Measurements from ENCODE around the gene UNC93B1.

Gene UNC93B1

DNA sequence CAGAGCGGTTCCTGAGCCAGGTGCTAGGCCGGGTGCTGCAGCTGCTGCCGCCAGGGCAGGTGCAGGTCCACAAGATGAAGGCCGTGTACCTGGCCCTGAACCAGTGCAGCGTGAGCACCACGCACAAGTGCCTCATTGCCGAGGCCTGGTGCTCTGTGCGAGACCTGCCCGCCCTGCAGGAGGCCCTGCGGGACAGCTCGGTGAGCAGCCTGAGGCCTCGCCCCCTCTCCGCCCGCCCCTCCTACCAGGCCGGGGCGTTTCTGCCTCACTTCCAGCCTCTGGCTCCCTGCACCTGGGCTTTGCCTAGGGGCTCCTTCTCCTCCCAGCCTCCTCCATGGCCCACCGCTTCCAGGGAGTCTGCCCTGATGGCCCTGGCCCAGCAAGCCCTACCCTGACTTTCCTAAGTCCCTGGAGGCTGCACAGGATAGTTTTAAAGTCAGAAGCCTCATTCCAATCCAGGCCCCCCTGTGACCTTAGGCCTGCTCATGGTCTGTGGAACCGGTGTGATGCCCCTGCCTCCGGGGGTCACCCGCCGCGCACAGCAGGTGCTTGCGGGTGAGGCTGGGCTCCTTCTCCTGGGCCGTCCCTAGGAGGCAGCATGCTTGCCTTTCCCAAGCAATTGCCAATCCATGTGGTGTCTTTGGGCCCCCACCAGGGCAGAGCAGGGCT is 40.4 kb upstream of the UNC93B1 start:
- no peak overlapping the region for H3K9ac ChIP-seq (ENCODE audit: low read depth, low read length)
- H3K4me1 ChIP-seq (ENCODE audit: control insufficient read depth, insufficient read depth, low read length), result peaks cover 32% of the 10 kb centered on the region
- no peaks in the 10 kb centered on the region for H3K27me3 ChIP-seq (ENCODE audit: control insufficient read depth, insufficient read depth, low read length)
- H3K4me2 ChIP-seq (ENCODE audit: low read length), result no peak overlapping the region
- H3K36me3 ChIP-seq (ENCODE audit: insufficient read depth, low read length), result peaks cover 52% of the 10 kb centered on the region
- H3K9me3 ChIP-seq (replicated peaks; ENCODE audit: low read length), result no peaks in the 10 kb centered on the region
- no peak overlapping the region for H3K4me3 ChIP-seq (ENCODE audit: low read length)

DNA sequence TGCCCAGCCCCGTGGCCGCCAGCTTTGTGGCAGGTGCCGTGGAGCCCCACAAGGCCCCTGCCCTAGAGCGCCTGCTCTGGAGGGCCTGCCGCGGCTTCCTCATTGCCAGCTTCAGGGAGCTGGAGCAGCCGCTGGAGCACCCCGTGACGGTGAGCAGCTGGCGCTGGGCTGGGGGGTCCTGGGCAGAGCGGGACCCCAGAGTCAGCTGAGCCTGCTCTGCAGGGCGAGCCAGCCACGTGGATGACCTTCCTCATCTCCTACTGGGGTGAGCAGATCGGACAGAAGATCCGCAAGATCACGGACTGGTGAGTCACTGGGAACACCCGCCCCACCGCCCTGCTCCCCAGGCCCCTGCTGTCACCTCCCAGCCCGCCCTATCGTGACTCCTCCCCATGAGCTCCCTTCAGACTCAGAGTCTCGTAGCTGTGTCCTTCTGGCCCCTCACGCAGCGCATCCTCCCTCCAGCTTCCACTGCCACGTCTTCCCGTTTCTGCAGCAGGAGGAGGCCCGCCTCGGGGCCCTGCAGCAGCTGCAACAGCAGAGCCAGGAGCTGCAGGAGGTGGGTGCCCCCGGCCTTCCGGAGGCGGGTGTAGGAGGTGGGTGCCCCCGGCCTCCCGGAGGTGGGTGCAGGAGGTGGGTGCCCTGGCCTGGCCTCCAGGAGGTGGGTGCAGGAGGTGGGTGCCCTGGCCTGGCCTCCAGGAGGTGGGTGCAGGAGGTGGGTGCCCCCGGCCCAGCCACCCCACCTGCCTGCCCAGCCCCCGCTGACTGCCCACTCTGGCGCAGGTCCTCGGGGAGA is 39.6 kb upstream of the UNC93B1 start:
- H3K4me3 ChIP-seq (ENCODE audit: low read length), result peak overlapping the region; percentile 45
- H3K27me3 ChIP-seq (ENCODE audit: control insufficient read depth, insufficient read depth, low read length), result no peaks in the 10 kb centered on the region

DNA sequence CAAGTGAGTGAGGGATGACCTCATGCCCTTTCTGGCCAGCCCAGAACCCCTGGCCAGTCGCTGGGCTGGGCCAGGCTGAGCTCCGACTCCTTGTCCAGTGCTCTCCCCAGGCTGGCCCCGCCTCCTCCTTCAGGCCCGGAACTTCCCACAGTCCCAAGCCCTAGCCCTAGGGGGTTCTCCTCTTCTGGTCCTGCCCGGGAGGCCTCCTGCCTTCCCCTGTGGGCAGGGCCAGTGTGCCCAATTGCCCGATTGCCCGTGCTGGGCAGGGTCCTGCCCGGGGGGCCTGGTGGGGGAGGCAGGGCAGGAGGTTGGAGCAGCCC is 39.1 kb upstream of the UNC93B1 start:
- Histone ChIP-seq H3K36me3 (ENCODE audit: insufficient read depth, low read length) (peaks cover 41% of the 10 kb centered on the region), H3K27me3 (ENCODE audit: control insufficient read depth, insufficient read depth, low read length) (no peaks in the 10 kb centered on the region), H3K9me3 (replicated peaks; ENCODE audit: low read length) (no peaks in the 10 kb centered on the region), H3K4me3 (ENCODE audit: low read length) (no peak overlapping the region), H3K4me1 (ENCODE audit: control insufficient read depth, insufficient read depth, low read length) (peaks cover 44% of the 10 kb centered on the region), H3K9ac (ENCODE audit: low read depth, low read length) (peak overlapping the region; percentile 44), H3K4me2 (ENCODE audit: low read length) (peak overlapping the region; percentile 72)

More for the DNA sequence above, 39.6 kb upstream of the UNC93B1 start:
- Histone ChIP-seq H3K4me2 (ENCODE audit: low read length) (peak overlapping the region; percentile 72), H3K36me3 (ENCODE audit: insufficient read depth, low read length) (peaks cover 44% of the 10 kb centered on the region), H3K9me3 (replicated peaks; ENCODE audit: low read length) (no peaks in the 10 kb centered on the region), H3K4me1 (ENCODE audit: control insufficient read depth, insufficient read depth, low read length) (peaks cover 38% of the 10 kb centered on the region), H3K9ac (ENCODE audit: low read depth, low read length) (peak overlapping the region; percentile 44)

DNA sequence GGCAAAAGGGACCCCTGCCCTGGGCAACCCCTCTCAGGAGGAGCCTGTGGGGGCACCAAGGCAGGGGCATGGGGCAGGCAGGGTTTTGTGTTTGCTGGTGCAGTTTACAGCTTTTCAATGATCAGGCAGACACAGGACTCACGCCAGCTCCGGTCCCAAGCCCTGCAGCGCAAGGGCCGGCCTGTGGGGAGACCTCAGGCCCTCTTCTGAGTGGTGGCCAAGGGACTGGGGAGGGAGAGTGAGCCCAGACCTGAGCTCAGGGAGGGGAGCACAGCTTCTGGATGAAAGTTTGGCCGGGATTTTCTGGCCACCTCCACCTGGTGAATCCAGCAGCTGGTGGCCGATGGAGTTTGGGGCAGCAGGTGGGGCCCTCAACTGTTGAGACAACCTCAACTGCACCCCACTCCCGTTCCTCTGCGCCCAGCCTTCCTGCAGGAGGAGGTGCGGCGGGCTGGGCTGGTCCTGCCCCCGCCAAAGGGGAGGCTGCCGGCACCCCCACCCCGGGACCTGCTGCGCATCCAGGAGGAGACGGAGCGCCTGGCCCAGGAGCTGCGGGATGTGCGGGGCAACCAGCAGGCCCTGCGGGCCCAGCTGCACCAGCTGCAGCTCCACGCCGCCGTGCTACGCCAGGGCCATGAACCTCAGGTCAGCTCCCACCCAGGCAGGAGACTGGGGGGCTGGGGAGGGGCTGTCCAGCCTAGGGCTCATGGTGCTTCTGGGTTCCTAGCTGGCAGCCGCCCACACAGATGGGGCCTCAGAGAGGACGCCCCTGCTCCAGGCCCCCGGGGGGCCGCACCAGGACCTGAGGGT is 38.5 kb upstream of the UNC93B1 start:
- Histone ChIP-seq H3K36me3 (ENCODE audit: insufficient read depth, low read length) (peaks cover 36% of the 10 kb centered on the region), H3K9ac (ENCODE audit: low read depth, low read length) (peak overlapping the region; percentile 44), H3K9me3 (replicated peaks; ENCODE audit: low read length) (no peaks in the 10 kb centered on the region), H3K4me1 (ENCODE audit: control insufficient read depth, insufficient read depth, low read length) (peaks cover 45% of the 10 kb centered on the region), H3K4me2 (ENCODE audit: low read length) (peak overlapping the region; percentile 72), H3K4me3 (ENCODE audit: low read length) (no peak overlapping the region), H3K27me3 (ENCODE audit: control insufficient read depth, insufficient read depth, low read length) (no peaks in the 10 kb centered on the region)

GRCh38 chr11:68041617-68042218 is 37.8 kb upstream of the UNC93B1 start:
- Histone ChIP-seq H3K4me3 (ENCODE audit: low read length) (no peak overlapping the region), H3K4me1 (ENCODE audit: control insufficient read depth, insufficient read depth, low read length) (peaks cover 50% of the 10 kb centered on the region), H3K4me2 (ENCODE audit: low read length) (peak overlapping the region; percentile 90), H3K9me3 (replicated peaks; ENCODE audit: low read length) (no peaks in the 10 kb centered on the region), H3K27me3 (ENCODE audit: control insufficient read depth, insufficient read depth, low read length) (no peaks in the 10 kb centered on the region), H3K9ac (ENCODE audit: low read depth, low read length) (no peak overlapping the region), H3K36me3 (ENCODE audit: insufficient read depth, low read length) (peaks cover 32% of the 10 kb centered on the region)

- H3K4me1 ChIP-seq (ENCODE audit: control insufficient read depth, insufficient read depth, low read length), result peaks cover 52% of the 10 kb centered on the region
- no peaks in the 10 kb centered on the region for H3K9me3 ChIP-seq (replicated peaks; ENCODE audit: low read length)
- peak overlapping the region; percentile 91 for H3K4me3 ChIP-seq (ENCODE audit: low read length)
- H3K9ac ChIP-seq (ENCODE audit: low read depth, low read length), result peak overlapping the region; percentile 89
- H3K4me2 ChIP-seq (ENCODE audit: low read length), result peak overlapping the region; percentile 90
- H3K27me3 ChIP-seq (ENCODE audit: control insufficient read depth, insufficient read depth, low read length), result no peaks in the 10 kb centered on the region
- peaks cover 30% of the 10 kb centered on the region for H3K36me3 ChIP-seq (ENCODE audit: insufficient read depth, low read length)
These were observed 37.2 kb upstream of the UNC93B1 start for GRCh38 chr11:68040957-68041591.

- H3K4me1 ChIP-seq (ENCODE audit: control insufficient read depth, insufficient read depth, low read length), result peaks cover 52% of the 10 kb centered on the region
- H3K9me3 ChIP-seq (replicated peaks; ENCODE audit: low read length), result no peaks in the 10 kb centered on the region
- H3K9ac ChIP-seq (ENCODE audit: low read depth, low read length), result peak overlapping the region; percentile 89
- H3K36me3 ChIP-seq (ENCODE audit: insufficient read depth, low read length), result peaks cover 26% of the 10 kb centered on the region
- H3K4me3 ChIP-seq (ENCODE audit: low read length), result peak overlapping the region; percentile 91
- H3K4me2 ChIP-seq (ENCODE audit: low read length), result peak overlapping the region; percentile 90
- no peaks in the 10 kb centered on the region for H3K27me3 ChIP-seq (ENCODE audit: control insufficient read depth, insufficient read depth, low read length)
These were observed 36.4 kb upstream of the UNC93B1 start for GRCh38 chr11:68040101-68040956.

GRCh38 chr11:68039526-68040086 is 35.7 kb upstream of the UNC93B1 start:
- peak overlapping the region; percentile 91 for H3K4me3 ChIP-seq (ENCODE audit: low read length)
- H3K9ac ChIP-seq (ENCODE audit: low read depth, low read length), result peak overlapping the region; percentile 89
- peak overlapping the region; percentile 90 for H3K4me2 ChIP-seq (ENCODE audit: low read length)
- H3K27me3 ChIP-seq (ENCODE audit: control insufficient read depth, insufficient read depth, low read length), result no peaks in the 10 kb centered on the region
- H3K4me1 ChIP-seq (ENCODE audit: control insufficient read depth, insufficient read depth, low read length), result peaks cover 52% of the 10 kb centered on the region
- peaks cover 18% of the 10 kb centered on the region for H3K36me3 ChIP-seq (ENCODE audit: insufficient read depth, low read length)
- H3K9me3 ChIP-seq (replicated peaks; ENCODE audit: low read length), result no peaks in the 10 kb centered on the region

DNA sequence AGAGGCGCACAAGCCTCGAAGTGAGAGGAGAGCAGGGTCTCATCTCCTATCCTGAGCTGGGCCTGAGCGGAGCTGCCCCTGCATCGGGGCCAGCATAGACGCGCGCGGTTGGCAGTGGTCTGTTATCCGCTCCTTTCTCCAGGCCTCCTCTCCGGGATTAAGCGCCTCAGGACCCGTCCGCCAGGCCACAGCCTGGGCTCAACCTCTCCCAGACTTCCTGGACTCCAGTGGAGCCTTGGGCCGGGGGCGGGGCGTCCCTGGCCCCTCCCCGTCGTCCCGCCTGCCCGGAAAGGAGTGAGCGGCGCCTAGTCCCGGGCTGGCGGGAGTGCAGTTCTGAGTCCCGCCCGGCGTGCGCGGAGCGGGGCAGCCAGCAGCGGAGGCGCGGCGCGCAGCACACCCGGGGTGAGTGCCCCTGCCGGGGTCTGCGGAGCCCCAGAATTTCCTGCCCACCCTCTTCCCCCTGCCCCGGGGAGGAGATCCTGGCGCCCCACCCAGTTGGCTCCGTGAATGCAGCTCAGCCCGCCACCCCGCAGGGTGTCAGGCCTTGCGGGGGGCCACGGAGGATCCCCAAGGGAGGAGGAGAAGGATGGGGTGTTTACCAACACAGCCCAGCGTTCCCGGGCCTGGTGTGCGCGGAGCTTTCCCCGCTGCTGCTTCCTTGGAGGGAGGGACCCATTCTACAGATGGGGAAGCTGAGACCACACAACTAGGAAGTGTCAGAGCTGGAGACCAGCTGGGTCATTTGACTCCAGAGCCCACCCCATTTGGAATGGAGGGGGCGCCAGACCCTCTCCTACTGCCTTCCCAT is 35.0 kb upstream of the UNC93B1 start, which contains the start of gene TCIRG1:
TSS of gene TCIRG1 (plus strand) at position 308 of the 808 bp plus-strand sequence. CDS start 2,247 bp downstream, outside the sequence.
- peak within 1 kb of the TSS; percentile 89 for H3K9ac ChIP-seq (ENCODE audit: low read depth, low read length)
- peak within 1 kb of the TSS; percentile 91 for H3K4me3 ChIP-seq (ENCODE audit: low read length)
- H3K4me2 ChIP-seq (ENCODE audit: low read length), result peak within 1 kb of the TSS; percentile 90
- H3K4me1 ChIP-seq (ENCODE audit: control insufficient read depth, insufficient read depth, low read length), result peaks cover 53% of the 10 kb centered on the region
- peaks cover 17% of the 10 kb centered on the region for H3K36me3 ChIP-seq (ENCODE audit: insufficient read depth, low read length)
- H3K9me3 ChIP-seq (replicated peaks; ENCODE audit: low read length), result no peaks in the 10 kb centered on the region
- no peaks in the 10 kb centered on the region for H3K27me3 ChIP-seq (ENCODE audit: control insufficient read depth, insufficient read depth, low read length)
